NCI-H460 (cell line): ENCODE data around the gene SYNJ2. TPM values are rescaled to one million over a fixed set of nuclear protein-coding genes. Genes with fewer than 3 reads are reported as not detected.

Experiments
- DNase-seq: peaks from one replicate; pipeline ENCODE4 v3.0.0-alpha.2; 2016; ENCODE audit warnings: low read depth; ENCODE audit errors: extremely low read depth
- total RNA-seq: library from RNA; depleted of rRNA; stranded (reverse); fragments of >200 nt; shearing (Covaris generic); gene quantifications from 2 replicates; pipeline ENCODE4 v1.2.3, GENCODE V29; 2014

SYNJ2 gene
- total RNA-seq, 1 experiment from 2014 or later = 3.4 TPM

- no peak for DNase-seq
These were observed 29.2 kb downstream of the SYNJ2 start for GRCh38 chr6:158010591-158011477.

GRCh38 chr6:158011478-158011920 lies 29.8 kb downstream of the SYNJ2 start:
- no peak for DNase-seq

GRCh38 chr6:158011980-158012566 lies 30.4 kb downstream of the SYNJ2 start:
- DNase-seq = no peak

GRCh38 chr6:158013904-158014504 lies 32.3 kb downstream of the SYNJ2 start:
- DNase-seq = no peak

- no peak for DNase-seq
These were observed 33.0 kb downstream of the SYNJ2 start for GRCh38 chr6:158014505-158015187.

GRCh38 chr6:158015188-158015506 lies 33.5 kb downstream of the SYNJ2 start:
- no peak for DNase-seq

GRCh38 chr6:158016571-158017383 lies 35.1 kb downstream of the SYNJ2 start:
- DNase-seq = no peak

- DNase-seq = no peak
These were observed 36.0 kb downstream of the SYNJ2 start for GRCh38 chr6:158017621-158018040.

- DNase-seq = no peak
These were observed 36.5 kb downstream of the SYNJ2 start for GRCh38 chr6:158018041-158018771.

- DNase-seq = no peak
These were observed 37.2 kb downstream of the SYNJ2 start for GRCh38 chr6:158018851-158019361.

GRCh38 chr6:158019416-158019815 lies 37.8 kb downstream of the SYNJ2 start:
- no peak for DNase-seq

GRCh38 chr6:158020272-158020711 lies 38.6 kb downstream of the SYNJ2 start:
- DNase-seq = no peak

- DNase-seq = no peak
These were observed 39.1 kb downstream of the SYNJ2 start for GRCh38 chr6:158020811-158021210.

- no peak for DNase-seq
These were observed 39.7 kb downstream of the SYNJ2 start for GRCh38 chr6:158021376-158021775.

GRCh38 chr6:158021814-158022748 lies 40.4 kb downstream of the SYNJ2 start:
- no peak for DNase-seq

GRCh38 chr6:158022749-158023596 lies 41.3 kb downstream of the SYNJ2 start:
- no peak for DNase-seq

GRCh38 chr6:158023597-158023939 lies 41.9 kb downstream of the SYNJ2 start:
- DNase-seq = no peak
